SU-DHL-6 (cell line): ENCODE results near the gene PPM1N.

Experiments
- H2AFZ ChIP-seq: fragments of 200-600 bp; sonication (generic); 2 replicates; pipeline ENCODE4 v1.6.1; 2014; ENCODE audit warnings: low read depth, mild to moderate bottlenecking, moderate library complexity, mixed read lengths, antibody characterized with exemption, low read length; ENCODE audit not compliant: severe bottlenecking
- H3F3A ChIP-seq: fragments of 200-600 bp; shearing (Covaris generic); 2 replicates; pipeline ENCODE4 v1.6.0; 2016; ENCODE audit warnings: antibody characterized with exemption, mild to moderate bottlenecking; ENCODE audit not compliant: insufficient read depth
- H3K27ac ChIP-seq: fragments of 200-600 bp; sonication (generic); 2 replicates; pipeline ENCODE4 v1.5.1; 2016; ENCODE audit warnings: low read depth, mild to moderate bottlenecking, low read length, moderate library complexity, mixed read lengths
- H3K27me3 ChIP-seq: fragments of 200-600 bp; sonication (generic), shearing (Covaris generic); 2 replicates; pipeline ENCODE4 v1.6.0; 2014; ENCODE audit warnings: mild to moderate bottlenecking, low read length
- H3K36me3 ChIP-seq: fragments of 200-600 bp; sonication (generic); 2 replicates; pipeline ENCODE4 v1.6.1; 2014; ENCODE audit warnings: mild to moderate bottlenecking, low read length, mixed read lengths
- H3K4me2 ChIP-seq: fragments of 300-600, 200-600 bp; shearing (Covaris generic), sonication (generic); 2 replicates; pipeline ENCODE4 v1.6.0; 2014; ENCODE audit warnings: low read length, low read depth, mild to moderate bottlenecking; ENCODE audit not compliant: poor library complexity, severe bottlenecking
- H3K4me3 ChIP-seq: fragments of 200-600 bp; sonication (generic); 2 replicates; pipeline ENCODE4 v1.5.1; 2014; ENCODE audit warnings: antibody characterized with exemption, low read length, mild to moderate bottlenecking, mixed read lengths; ENCODE audit not compliant: insufficient read depth, poor library complexity, severe bottlenecking
- H3K79me2 ChIP-seq: fragments of 200-600 bp; sonication (generic); 2 replicates; pipeline ENCODE4 v1.6.1; 2014; ENCODE audit warnings: mild to moderate bottlenecking, low read length, moderate library complexity; ENCODE audit not compliant: insufficient read depth
- H3K9ac ChIP-seq: fragments of 200-600 bp; sonication (generic); 2 replicates; pipeline ENCODE4 v1.7.0; 2014; ENCODE audit warnings: mild to moderate bottlenecking, low read length
- H3K9me2 ChIP-seq: fragments of 200-600 bp; sonication (generic); replicated peaks from 2 replicates; pipeline ENCODE4 v1.6.1; 2014; ENCODE audit warnings: low read length; ENCODE audit not compliant: insufficient read depth
- H3K9me3 ChIP-seq: fragments of 200-600 bp; sonication (generic); 2 replicates; pipeline ENCODE4 v1.6.1; 2014; ENCODE audit warnings: low read length, mixed read lengths; ENCODE audit not compliant: insufficient read depth
- H4K20me1 ChIP-seq: fragments of 200-600 bp; sonication (generic); 2 replicates; pipeline ENCODE4 v1.6.1; 2014; ENCODE audit warnings: low read depth, mild to moderate bottlenecking, antibody characterized with exemption, low read length, moderate library complexity, mixed read lengths
- CTCF ChIP-seq: fragments of 200-600 bp; sonication (generic); IDR thresholded peaks from one replicate; pipeline ENCODE4 v1.5.1; 2017; ENCODE audit warnings: antibody characterized with exemption, mild to moderate bottlenecking, low read length, moderate library complexity; ENCODE audit not compliant: insufficient read depth, poor library complexity, severe bottlenecking
- EZH2phosphoT487 ChIP-seq: fragments of 200-600 bp; sonication (generic), shearing (Covaris generic); conservative IDR thresholded peaks from 2 replicates; pipeline ENCODE4 v1.6.1; 2018; ENCODE audit warnings: mild to moderate bottlenecking, antibody characterized with exemption, low read length, moderate library complexity, mixed read lengths

PPM1N gene

GRCh38 chr19:45517238-45517637 is 19.0 kb downstream of the PPM1N start:
- Histone ChIP-seq H3K36me3 (no peaks in the 10 kb centered on the region), H3K4me2 (no peak overlapping the region), H3K27me3 (no peaks in the 10 kb centered on the region), H3K4me3 (no peak overlapping the region), H3F3A (peaks cover 10% of the 10 kb centered on the region), H3K9ac (no peak overlapping the region), H3K27ac (no peak overlapping the region), H3K79me2 (peaks cover 10% of the 10 kb centered on the region; the same call in 1 of the 2 replicates), H2AFZ (no peak overlapping the region), H4K20me1 (no peaks in the 10 kb centered on the region), H3K9me3 (no peaks in the 10 kb centered on the region), H3K9me2 (no peaks in the 10 kb centered on the region)
- TF ChIP-seq CTCF: no peak
- no peak for TF ChIP-seq EZH2phosphoT487

- Histone ChIP-seq H3K27ac (no peak overlapping the region), H3K9me3 (no peaks in the 10 kb centered on the region), H3K36me3 (no peaks in the 10 kb centered on the region), H3K9me2 (no peaks in the 10 kb centered on the region), H3F3A (peaks cover 10% of the 10 kb centered on the region), H3K4me3 (no peak overlapping the region), H4K20me1 (no peaks in the 10 kb centered on the region), H3K27me3 (no peaks in the 10 kb centered on the region), H3K4me2 (no peak overlapping the region), H2AFZ (no peak overlapping the region), H3K79me2 (peaks cover 10% of the 10 kb centered on the region; the same call in 1 of the 2 replicates), H3K9ac (no peak overlapping the region)
- TF ChIP-seq EZH2phosphoT487 (no peak), CTCF (no peak)
Observed at GRCh38 chr19:45517641-45518468, 19.6 kb downstream of the PPM1N start.

- Histone ChIP-seq H2AFZ (no peak overlapping the region), H3K9me3 (no peaks in the 10 kb centered on the region), H3K4me3 (no peak overlapping the region), H3K9ac (no peak overlapping the region), H3K79me2 (peaks cover 10% of the 10 kb centered on the region; the same call in 1 of the 2 replicates), H3K4me2 (no peak overlapping the region), H3K27ac (no peak overlapping the region), H4K20me1 (no peaks in the 10 kb centered on the region), H3K27me3 (no peaks in the 10 kb centered on the region), H3K36me3 (no peaks in the 10 kb centered on the region), H3F3A (peaks cover 10% of the 10 kb centered on the region), H3K9me2 (no peaks in the 10 kb centered on the region)
- TF ChIP-seq EZH2phosphoT487 (no peak), CTCF (no peak)
Observed at GRCh38 chr19:45518469-45518826, 20.2 kb downstream of the PPM1N start.
